NT2/D1 (cell line): Measurements from ENCODE around the gene CLCN1.

Experiments
- DNase-seq: peaks from one replicate; pipeline ENCODE4 v3.0.0-alpha.2; 2011; ENCODE audit warnings: low read depth, low spot score
- H3K27me3 ChIP-seq: 2 replicates; pipeline ENCODE4 v1.6.0; 2011; ENCODE audit warnings: mild to moderate bottlenecking; ENCODE audit not compliant: insufficient read length, insufficient read depth
- H3K36me3 ChIP-seq: 2 replicates; pipeline ENCODE4 v1.6.1; 2011; ENCODE audit warnings: mild to moderate bottlenecking, low read length, mixed read lengths; ENCODE audit not compliant: insufficient read depth, insufficient read length
- H3K4me1 ChIP-seq: 2 replicates; pipeline ENCODE4 v1.5.1; 2011; ENCODE audit not compliant: insufficient read depth, insufficient read length
- H3K4me3 ChIP-seq: 2 replicates; pipeline ENCODE4 v1.5.1; 2011; ENCODE audit warnings: low read depth; ENCODE audit not compliant: insufficient read length
- H3K9ac ChIP-seq: 2 replicates; pipeline ENCODE4 v1.6.0; 2011; ENCODE audit warnings: low read depth; ENCODE audit not compliant: insufficient read length
- H3K9me3 ChIP-seq: 2 replicates; pipeline ENCODE4 v1.5.1; 2011; ENCODE audit warnings: mild to moderate bottlenecking, low read length; ENCODE audit not compliant: insufficient read depth
- SUZ12 ChIP-seq: IDR thresholded peaks from 2 replicates; pipeline ENCODE4 v1.6.1; 2011; ENCODE audit not compliant: insufficient read length, insufficient read depth; ENCODE audit errors: extremely low read depth
- YY1 ChIP-seq: IDR thresholded peaks from 2 replicates; pipeline ENCODE4 v1.6.1; 2011; ENCODE audit not compliant: insufficient read length, insufficient read depth
- ZNF274 ChIP-seq: IDR thresholded peaks from 2 replicates; pipeline ENCODE4 v1.6.1; 2011; ENCODE audit warnings: mild to moderate bottlenecking, low read depth, low read length

CLCN1 gene

DNA sequence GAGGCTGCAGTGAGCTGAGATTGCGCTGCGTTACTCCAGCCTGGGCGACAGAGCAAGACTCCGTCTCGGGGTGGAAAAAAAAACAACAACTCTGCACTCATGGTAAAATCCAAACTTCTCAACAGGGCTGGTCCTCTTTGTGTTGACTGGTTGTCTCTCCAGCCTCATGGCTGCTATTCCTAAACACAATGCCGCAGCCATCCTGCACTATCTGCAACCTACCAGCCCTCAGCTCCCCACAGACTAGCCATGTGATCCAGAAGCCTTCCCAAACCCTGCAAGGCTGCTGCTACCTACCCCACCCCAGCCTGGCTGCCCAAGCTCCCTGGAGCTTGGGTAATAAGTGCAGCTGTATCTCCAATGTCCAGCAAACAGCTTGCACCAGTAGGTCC lies 77.0 kb downstream of the CLCN1 start:
- Histone ChIP-seq H3K36me3 (peaks cover 86% of the 10 kb centered on the region), H3K4me1 (peaks cover 5% of the 10 kb centered on the region), H3K9me3 (no peaks in the 10 kb centered on the region), H3K9ac (no peak overlapping the region), H3K27me3 (no peaks in the 10 kb centered on the region), H3K4me3 (no peak overlapping the region)
- DNase-seq: no peak
- no peak for TF ChIP-seq ZNF274
- no peak for TF ChIP-seq SUZ12
- TF ChIP-seq YY1: no peak

DNA sequence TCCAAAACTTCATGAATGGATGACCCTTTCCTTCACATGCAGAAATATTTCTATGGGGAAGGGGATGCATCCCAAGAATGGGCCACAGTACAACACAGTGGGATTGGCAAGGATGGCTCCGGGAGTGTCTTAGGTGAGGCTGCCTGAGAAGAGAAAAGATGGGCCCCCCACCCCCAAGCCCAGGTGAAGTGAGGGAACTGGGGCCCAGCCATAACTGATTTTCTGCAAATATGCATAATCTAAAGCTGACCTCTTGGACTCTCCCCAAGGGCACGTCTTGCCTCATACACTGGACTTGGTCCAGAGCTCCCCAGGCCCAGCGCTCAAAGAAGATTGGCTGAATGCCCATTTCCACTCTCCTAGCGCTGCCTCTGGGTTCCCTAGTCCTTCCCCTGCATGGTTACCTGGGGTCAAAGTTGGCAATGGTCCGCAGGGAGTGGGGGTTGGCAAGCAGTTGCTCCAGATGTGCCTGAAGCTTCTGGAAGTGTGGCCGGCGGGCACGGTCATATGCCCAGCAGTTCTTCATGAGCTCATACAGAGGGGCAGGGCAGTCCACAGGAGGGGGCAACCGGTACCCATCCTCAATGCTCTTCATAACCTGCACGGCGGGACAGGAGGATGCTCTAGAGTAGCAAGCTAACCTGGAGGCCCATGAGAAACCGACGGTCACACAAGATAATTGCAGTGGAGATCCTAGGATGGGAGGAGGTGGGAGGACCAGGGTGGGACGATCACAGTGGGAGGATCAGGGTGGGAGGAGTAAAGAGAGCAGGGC lies 77.5 kb downstream of the CLCN1 start:
- peaks cover 86% of the 10 kb centered on the region for H3K36me3 ChIP-seq
- H3K9me3 ChIP-seq: no peaks in the 10 kb centered on the region
- no peaks in the 10 kb centered on the region for H3K27me3 ChIP-seq
- no peak overlapping the region for H3K4me3 ChIP-seq
- no peak overlapping the region for H3K9ac ChIP-seq
- TF ChIP-seq SUZ12 (no peak), YY1 (no peak), ZNF274 (no peak)
- no peak for DNase-seq
- peaks cover 5% of the 10 kb centered on the region for H3K4me1 ChIP-seq

DNA sequence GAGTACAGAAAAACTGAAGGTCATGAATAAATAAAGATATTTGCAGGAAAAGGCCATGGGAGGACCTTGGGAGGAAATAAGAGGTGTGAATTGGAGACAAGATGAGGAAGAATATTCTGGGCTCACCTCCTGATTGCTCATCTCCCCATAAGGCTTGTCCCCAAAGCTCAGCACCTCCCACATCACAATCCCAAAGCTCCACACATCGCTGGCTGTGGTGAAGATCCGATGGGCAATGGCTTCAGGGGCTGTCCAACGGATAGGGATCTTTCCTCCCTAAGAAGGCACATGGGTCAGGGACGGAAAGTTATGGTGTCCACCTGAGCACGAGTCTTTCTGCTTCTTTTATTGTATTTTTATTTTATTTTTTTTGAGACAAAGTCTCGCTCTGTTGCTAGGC lies 78.2 kb downstream of the CLCN1 start:
- peaks cover 82% of the 10 kb centered on the region for H3K36me3 ChIP-seq
- no peaks in the 10 kb centered on the region for H3K4me1 ChIP-seq
- no peaks in the 10 kb centered on the region for H3K27me3 ChIP-seq
- H3K4me3 ChIP-seq: no peak overlapping the region
- TF ChIP-seq YY1 (no peak), SUZ12 (no peak), ZNF274 (no peak)
- no peak for DNase-seq
- H3K9ac ChIP-seq: no peak overlapping the region
- no peaks in the 10 kb centered on the region for H3K9me3 ChIP-seq

DNA sequence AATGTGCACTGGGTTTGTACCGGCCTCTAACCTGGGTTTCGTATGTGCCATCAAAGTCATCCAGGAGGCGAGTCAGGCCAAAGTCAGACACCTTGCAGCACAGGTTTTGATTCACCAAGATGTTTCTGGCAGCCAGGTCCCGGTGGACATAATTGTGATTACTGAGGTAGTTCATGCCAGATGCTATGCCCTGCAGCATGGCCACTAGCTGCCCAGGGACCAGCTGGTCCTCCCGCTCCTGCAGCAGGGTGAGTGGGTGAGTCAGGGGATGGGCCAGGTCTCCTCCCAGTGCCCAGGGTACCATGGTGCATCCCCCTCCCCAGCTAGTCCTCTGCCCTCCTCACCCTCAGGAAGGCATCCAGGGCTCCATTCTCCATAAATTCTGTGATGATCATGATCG lies 78.9 kb downstream of the CLCN1 start:
- no peak overlapping the region for H3K9ac ChIP-seq
- peaks cover 80% of the 10 kb centered on the region for H3K36me3 ChIP-seq
- no peak for DNase-seq
- no peak for TF ChIP-seq SUZ12
- TF ChIP-seq YY1: no peak
- no peak for TF ChIP-seq ZNF274
- H3K4me1 ChIP-seq: no peaks in the 10 kb centered on the region
- H3K4me3 ChIP-seq: no peak overlapping the region
- H3K9me3 ChIP-seq: no peaks in the 10 kb centered on the region
- H3K27me3 ChIP-seq: no peaks in the 10 kb centered on the region

DNA sequence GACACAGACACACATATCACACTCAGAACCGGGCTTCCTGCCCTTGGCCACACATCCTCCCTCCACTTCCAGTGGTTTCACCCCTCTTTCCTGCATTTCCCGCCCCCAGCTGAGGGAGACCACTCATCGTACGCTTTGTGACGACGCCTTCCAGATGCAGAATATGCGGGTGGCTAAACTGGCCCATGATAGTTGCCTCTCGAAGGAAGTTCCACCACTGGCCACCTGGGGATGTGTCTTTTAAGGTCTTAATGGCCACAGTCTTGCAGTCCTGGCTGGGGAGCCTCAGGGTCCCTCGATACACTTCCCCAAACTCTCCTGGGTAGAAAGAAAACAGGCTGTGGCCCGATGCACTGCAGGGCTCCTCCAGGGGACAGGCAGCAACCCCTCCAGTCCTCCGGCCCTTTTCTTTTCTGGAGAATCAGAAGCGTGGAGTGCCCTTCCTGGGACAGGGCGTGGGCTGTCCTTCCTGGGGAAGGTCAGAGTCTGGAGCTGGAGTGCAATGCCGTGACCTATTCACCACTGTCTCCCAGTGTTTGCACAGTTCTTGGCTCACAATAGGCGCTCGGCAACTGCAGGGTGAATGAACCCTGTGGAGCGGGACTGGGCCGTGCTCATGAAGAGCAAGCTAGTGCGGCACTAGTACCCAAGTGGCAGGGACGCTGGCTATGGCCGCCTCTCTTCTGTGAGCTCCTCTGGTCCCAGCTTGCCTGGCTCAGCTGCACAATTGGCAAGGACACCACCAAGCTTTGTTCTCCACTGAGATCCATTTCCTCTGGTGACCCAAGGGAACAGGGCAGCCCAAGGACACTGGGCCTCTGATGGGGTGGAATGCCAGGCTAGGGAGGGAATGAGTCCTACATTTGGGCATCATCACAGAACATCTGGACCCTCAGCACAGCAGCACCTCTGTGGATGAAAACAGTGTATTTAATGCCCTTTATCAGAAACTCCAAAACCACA lies 79.6 kb downstream of the CLCN1 start:
- no peak for TF ChIP-seq ZNF274
- TF ChIP-seq SUZ12: no peak
- TF ChIP-seq YY1: no peak
- Histone ChIP-seq H3K9ac (no peak overlapping the region), H3K27me3 (no peaks in the 10 kb centered on the region), H3K4me1 (no peaks in the 10 kb centered on the region), H3K9me3 (no peaks in the 10 kb centered on the region), H3K4me3 (no peak overlapping the region), H3K36me3 (peaks cover 79% of the 10 kb centered on the region)
- no peak for DNase-seq

DNA sequence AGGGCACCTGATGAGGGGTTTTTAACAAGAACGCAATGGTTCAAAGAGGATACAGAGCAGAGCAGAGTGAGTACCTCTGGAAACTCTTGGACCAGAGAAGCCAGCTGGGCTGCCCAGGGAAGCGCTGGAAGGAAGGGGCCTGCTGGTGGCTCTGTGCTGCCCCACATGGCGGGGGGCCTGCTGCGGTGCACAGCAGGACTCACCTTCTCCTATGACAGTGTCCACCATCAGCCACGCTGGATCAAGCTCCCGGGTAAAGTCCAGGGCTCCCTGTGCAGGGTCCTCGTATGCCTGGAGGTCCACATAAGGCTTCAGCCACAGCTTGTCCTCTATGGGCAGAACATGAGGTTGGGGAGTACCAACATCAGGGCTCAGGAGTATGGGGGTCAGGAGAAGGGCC lies 80.3 kb downstream of the CLCN1 start:
- TF ChIP-seq SUZ12: no peak
- no peak for TF ChIP-seq ZNF274
- TF ChIP-seq YY1: no peak
- DNase-seq: no peak
- no peaks in the 10 kb centered on the region for H3K27me3 ChIP-seq
- peaks cover 78% of the 10 kb centered on the region for H3K36me3 ChIP-seq
- no peaks in the 10 kb centered on the region for H3K4me1 ChIP-seq
- H3K4me3 ChIP-seq: no peak overlapping the region
- H3K9ac ChIP-seq: no peak overlapping the region
- H3K9me3 ChIP-seq: no peaks in the 10 kb centered on the region
